ENCODE results near the gene GALR2. TPM values are rescaled to one million over a fixed set of nuclear protein-coding genes. Genes with fewer than 3 reads are reported as not detected.

Gene GALR2
- total RNA-seq = under 1 TPM in 1 of 6 donors, not detected in 5; 0.61 TPM

- peak within 1 kb of the TSS in 3 of 4 donors; percentile 1 to 26 (median 15) for H3K4me3 ChIP-seq
- no peak for ATAC-seq (ENCODE audit: low FRiP score in 2 of 2)
Measured at GRCh38 chr17:76074390-76075363, at the start of gene GALR2. TSS of gene GALR2 (plus strand) at chr17:76074781. CDS start at chr17:76074884, 103 bp downstream.

GRCh38 chr17:76025294-76025693, 49.3 kb upstream of the GALR2 start:
- peak overlapping the region in 2 of 4 donors; percentile 5 to 79 for H3K27ac ChIP-seq
- DNase-seq (no peak), ATAC-seq (ENCODE audit: low FRiP score in 2 of 2) (no peak)
- 73 to 80% methylated on average over 6 to 12 of the region's 12 CpGs for WGBS, 2 donors
- peak overlapping the region in 2 of 4 donors; percentile 47 to 52 for H3K4me3 ChIP-seq
- H3K9me3 ChIP-seq = no peaks in the 10 kb centered on the region
- H3K4me1 ChIP-seq = peaks cover 9 to 29% (median 14%) of the 10 kb centered on the region in 4 donors
- TF ChIP-seq POLR2AphosphoS5 (IDR thresholded peaks at IDR 0.05) (no peak), POLR2A (IDR thresholded peaks at IDR 0.05) (no peak), EP300 (IDR thresholded peaks at IDR 0.05) (no peak), CTCF (IDR thresholded peaks at IDR 0.05) (no peak)
- peaks cover 0 to 12% (median 0%) of the 10 kb centered on the region in 4 donors for H3K36me3 ChIP-seq
- no peaks in the 10 kb centered on the region for H3K27me3 ChIP-seq

More at GRCh38 chr17:76074390-76075363, at the start of gene GALR2:
- no peak within 1 kb of the TSS for H3K27ac ChIP-seq
- no peak for TF ChIP-seq POLR2AphosphoS5 (IDR thresholded peaks at IDR 0.05)
- no peak for TF ChIP-seq POLR2A (IDR thresholded peaks at IDR 0.05)
- no peak for TF ChIP-seq CTCF (IDR thresholded peaks at IDR 0.05)
- TF ChIP-seq EP300 (IDR thresholded peaks at IDR 0.05) = no peak
- H3K9me3 ChIP-seq = no peaks in the 10 kb centered on the region
- peaks cover 0 to 3% (median 0%) of the 10 kb centered on the region in 4 donors for H3K36me3 ChIP-seq
- H3K27me3 ChIP-seq = peaks cover 0 to 54% (median 40%) of the 10 kb centered on the region in 4 donors
- peaks cover 49 to 72% (median 56%) of the 10 kb centered on the region in 4 donors for H3K4me1 ChIP-seq
- 2 to 4% methylated on average over 8 to 42 of the region's 92 CpGs for WGBS, 2 donors
- peak in 1 of 2 donors; percentile 79 for DNase-seq

GRCh38 chr17:76026714-76027158, 47.8 kb upstream of the GALR2 start:
- peak; percentile 38 to 91 for DNase-seq
- no peaks in the 10 kb centered on the region for H3K27me3 ChIP-seq
- H3K9me3 ChIP-seq = no peaks in the 10 kb centered on the region
- peak; percentile 60 to 80 for ATAC-seq (ENCODE audit: low FRiP score in 2 of 2)
- peak overlapping the region in 3 of 4 donors; percentile 37 to 52 (median 47) for H3K4me3 ChIP-seq
- H3K4me1 ChIP-seq = peaks cover 9 to 29% (median 14%) of the 10 kb centered on the region in 4 donors
- peaks cover 0 to 10% (median 0%) of the 10 kb centered on the region in 4 donors for H3K36me3 ChIP-seq
- H3K27ac ChIP-seq = peak overlapping the region; percentile 69 to 83 (median 78)
- 78 to 96% methylated on average over 5 to 10 of the region's 15 CpGs for WGBS, 2 donors
- TF ChIP-seq POLR2A (IDR thresholded peaks at IDR 0.05) (no peak), EP300 (IDR thresholded peaks at IDR 0.05) (no peak), POLR2AphosphoS5 (IDR thresholded peaks at IDR 0.05) (no peak), CTCF (IDR thresholded peaks at IDR 0.05) (peak in 2 of 6 experiments; percentile 6 to 20)

- Histone ChIP-seq H3K27me3 (no peaks in the 10 kb centered on the region), H3K27ac (peak within 1 kb of the TSS; percentile 69 to 83 (median 78)), H3K36me3 (peaks cover 0 to 4% (median 0%) of the 10 kb centered on the region in 4 donors), H3K4me3 (peak within 1 kb of the TSS in 3 of 4 donors; percentile 37 to 52 (median 47)), H3K9me3 (no peaks in the 10 kb centered on the region), H3K4me1 (peaks cover 9 to 29% (median 14%) of the 10 kb centered on the region in 4 donors)
- peak; percentile 75 to 92 for ATAC-seq (ENCODE audit: low FRiP score in 2 of 2)
- DNase-seq = peak; percentile 94 to 96
- 67 to 76% methylated on average over 9 to 23 of the region's 24 CpGs for WGBS, 2 donors
- TF ChIP-seq EP300 (IDR thresholded peaks at IDR 0.05) = no peak
- TF ChIP-seq POLR2A (IDR thresholded peaks at IDR 0.05) = peak in 1 of 4 donors; percentile 71
- peak in 1 of 2 donors; percentile 63 for TF ChIP-seq POLR2AphosphoS5 (IDR thresholded peaks at IDR 0.05)
- no peak for TF ChIP-seq CTCF (IDR thresholded peaks at IDR 0.05)
Measured at GRCh38 chr17:76027159-76027839, 47.3 kb upstream of the GALR2 start, which contains the start of gene EVPL. TSS of gene EVPL (minus strand) at chr17:76027306. CDS start at chr17:76027198, 108 bp downstream.
